GM19023 (cell line): Measurements from ENCODE around the gene TMEM82.
"Not testable (repeated sequence)": the region's sequence is repeated elsewhere in the genome, so short reads cannot be mapped to it uniquely, and the experiment has no call there.

Source experiments
- ATAC-seq: cut with Tn5 transposase; IDR thresholded peaks from one replicate; pipeline ENCODE4 v1.9.1; 2021; ENCODE audit warnings: mild to moderate bottlenecking, moderate library complexity; ENCODE audit not compliant: unreplicated experiment

Gene TMEM82

DNA sequence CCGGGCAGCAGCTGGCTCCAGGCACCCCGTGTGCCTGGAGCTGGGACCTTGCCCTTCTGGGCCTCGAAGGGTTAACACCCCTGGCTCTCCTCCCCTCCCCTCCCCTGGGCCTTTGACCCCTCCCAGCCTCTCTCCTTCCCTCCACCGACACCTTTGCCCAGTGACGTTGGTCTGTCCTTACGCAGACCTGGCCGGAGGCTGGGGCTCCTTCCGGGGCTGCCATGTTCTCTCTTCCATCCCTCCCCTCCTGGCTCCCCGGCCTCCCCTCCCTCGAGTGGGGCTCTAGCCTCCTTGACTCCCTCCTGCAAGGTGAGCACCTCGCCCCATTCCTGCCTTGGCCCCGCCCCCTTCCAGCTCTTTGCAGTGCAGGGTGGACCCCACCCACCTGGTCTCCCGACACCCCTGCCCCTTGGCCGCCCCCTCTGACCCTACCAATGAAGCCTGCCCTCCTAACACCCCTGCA lies at the start of gene TMEM82:
Gene TMEM82, plus strand, starts transcription at position 161 of the 463 bp plus-strand sequence. Its CDS starts 61 bp downstream, at position 222.
- ATAC-seq: no peak

DNA sequence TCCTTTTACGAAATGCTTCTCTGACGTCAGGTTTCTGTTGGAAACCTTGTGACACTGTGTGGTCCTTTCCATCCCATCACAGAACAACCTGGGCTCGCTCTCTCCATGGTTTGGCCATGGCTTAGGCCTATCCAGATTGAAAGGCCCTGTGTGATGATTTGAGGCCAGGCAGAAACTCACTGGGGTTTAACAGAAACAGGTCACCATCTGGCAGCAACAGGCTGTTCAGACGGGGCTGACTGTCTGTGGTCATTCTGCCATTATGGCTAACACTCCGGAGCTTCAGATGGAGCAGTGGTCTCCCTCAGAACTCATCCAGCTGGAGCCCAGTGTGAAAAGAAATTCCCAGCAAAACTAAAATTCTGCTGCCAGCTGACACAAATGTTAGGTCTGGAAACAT lies 48.9 kb upstream of the TMEM82 start:
- no peak for ATAC-seq

DNA sequence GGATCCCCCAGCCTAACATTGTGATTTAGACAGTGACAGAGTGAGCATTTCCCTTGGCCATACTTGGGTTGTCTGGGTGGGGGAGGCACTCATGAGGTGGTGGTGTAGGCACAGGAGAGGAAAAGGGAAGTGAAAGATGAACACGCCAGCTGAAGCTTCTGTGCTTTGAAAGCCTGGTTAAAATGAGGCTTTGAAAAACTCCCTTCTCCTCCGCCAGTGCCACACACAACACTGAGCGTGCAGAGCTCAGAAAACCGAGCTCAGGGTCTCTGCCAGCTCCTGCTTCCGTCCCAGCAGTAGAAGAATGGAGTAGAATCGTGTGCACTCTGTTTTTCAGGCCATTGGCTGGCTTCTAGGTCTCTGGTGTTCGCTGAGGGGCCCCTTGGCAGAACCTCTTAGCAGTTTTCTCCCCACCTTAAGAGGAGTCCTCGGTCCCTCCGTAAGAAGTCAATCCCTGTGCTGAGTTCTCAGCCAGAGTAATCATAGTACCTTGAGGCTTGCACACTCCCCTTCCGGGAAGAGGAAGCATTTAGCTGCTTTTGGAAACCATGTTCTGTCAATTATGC lies 45.3 kb upstream of the TMEM82 start:
- peak; percentile 86 for ATAC-seq

DNA sequence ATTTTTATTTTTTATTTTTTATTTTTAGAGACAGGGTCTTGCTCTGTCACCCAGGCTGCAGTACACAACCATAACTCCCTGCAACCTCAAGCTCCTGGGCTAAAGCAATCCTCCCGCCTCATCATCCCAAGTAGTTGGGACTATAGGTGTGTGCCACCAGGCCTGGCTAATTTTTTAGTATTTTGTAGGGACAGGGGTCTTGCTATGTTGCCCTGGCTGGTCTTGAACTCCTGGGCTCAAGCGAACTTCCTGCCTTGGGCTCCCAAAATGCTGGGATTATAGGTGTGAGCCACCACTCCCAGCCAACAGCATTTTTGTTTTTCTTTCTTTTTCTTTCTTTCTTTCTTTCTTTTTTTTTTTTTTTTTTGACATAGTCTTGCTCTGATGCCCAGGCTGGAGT lies 44.1 kb upstream of the TMEM82 start:
- ATAC-seq: no peak

DNA sequence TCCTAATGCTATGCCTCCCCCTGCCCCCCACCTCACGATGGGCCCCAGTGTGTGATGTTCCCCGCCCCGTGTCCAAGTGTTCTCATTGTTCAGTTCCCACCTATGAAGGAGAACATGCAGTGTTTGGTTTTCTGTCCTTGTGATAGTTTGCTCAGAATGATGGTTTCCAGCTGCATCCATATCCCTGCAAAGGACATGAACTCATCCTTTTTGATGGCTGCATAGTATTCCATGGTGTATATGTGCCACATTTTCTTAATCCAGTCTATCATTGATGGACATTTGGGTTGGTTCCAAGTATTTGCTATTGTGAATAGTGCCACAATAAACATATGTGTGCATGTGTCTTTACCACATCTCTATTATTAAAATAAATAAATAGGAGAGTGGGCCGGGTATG lies 43.0 kb upstream of the TMEM82 start:
- ATAC-seq: not testable (repeated sequence)

DNA sequence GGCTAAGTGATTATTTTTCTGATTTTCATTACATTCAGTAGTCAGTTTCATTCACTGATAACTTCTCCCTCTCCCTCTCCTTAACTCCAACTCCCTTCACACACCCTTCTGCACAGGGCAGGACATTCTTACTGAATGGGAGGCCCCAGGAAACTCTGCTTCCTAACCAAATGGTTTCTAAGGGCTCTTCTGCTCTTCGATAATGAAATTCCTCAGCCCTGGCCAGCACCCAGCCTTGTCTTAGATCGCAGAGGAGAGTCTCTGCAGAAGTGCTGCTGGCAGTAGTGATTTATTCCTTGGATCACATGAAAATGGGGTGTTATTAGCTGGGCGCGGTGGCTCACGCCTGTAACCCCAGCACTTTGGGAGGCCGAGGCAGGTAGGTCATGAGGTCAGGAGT lies 41.8 kb upstream of the TMEM82 start:
- no peak for ATAC-seq

DNA sequence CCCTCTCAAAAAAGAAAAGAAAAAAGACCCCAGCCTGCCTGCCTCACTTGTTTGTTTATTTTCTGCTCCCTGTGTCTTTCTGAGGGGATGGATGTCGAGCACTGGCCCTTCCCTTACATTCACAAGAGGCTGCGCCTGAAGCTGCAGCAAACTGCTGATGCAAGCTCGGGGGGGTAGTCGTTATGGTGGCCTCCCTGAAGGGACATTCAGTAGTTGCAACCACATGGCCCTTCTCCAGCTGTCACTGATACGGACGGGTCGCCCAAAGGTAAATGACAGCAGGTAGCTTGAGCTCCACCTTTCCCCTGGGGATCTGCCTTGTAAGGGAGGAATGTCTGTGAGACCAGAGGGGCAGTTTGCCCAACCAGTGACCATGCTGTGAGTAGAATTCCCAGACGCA lies 40.5 kb upstream of the TMEM82 start:
- ATAC-seq: no peak

DNA sequence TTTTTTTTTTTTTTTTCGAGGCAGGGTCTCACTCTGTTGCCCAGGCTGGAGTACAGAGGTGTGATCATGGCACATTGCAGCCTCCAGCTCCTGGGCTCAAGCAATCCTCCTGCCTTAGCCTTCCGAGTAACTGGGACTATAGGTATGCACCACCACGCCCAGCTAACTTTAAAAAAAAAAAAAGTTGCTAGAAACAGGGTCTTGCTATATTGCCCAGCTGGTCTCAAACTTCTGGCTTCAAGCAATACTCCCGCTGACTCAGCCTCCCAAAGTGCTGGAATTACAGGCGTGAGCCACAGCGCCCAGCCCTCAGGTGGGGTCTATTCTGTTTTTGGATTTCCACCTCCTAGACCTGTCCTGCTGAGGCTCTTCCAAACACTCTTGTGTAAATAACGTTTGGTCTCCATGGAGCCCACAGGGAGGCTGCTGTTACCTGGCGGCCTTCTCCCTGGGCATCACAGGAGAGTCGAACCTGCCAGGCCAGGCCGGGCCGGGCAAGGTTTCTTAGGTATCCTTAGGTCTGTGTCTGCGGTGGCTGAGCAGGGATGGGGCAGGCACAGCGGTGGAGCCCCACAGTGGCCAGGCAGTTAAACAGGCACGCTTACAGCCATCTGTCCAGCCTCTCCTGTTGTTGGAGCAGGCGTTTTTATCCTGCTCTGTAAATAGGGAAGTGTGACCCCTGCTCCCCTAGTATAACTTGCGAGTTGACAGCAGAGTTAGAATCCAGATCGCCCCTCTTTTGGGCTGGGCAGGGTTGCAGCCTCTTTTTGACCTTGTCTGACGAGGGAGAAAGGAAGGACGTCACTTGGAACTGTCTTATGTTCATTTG lies 39.4 kb upstream of the TMEM82 start:
- no peak for ATAC-seq

DNA sequence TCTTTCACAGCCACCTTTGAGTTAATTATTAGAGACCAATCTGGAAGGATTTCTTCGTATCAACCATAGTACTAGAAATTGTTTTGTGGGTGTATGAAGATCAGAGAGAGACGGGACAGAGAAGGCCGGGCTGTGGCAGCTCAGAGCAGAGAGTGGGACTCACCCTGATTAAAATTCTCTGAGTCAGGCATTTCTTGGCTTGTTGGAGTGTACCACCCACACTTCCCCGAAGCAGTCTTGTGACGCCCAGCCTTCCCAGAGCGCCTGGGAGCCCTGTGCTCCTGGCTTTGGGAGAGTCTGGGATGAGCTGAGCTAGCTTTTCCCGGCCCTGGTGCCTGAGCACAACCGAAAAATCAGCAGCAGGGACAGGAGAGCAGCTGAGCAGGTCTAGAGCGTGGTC lies 38.7 kb upstream of the TMEM82 start:
- no peak for ATAC-seq

DNA sequence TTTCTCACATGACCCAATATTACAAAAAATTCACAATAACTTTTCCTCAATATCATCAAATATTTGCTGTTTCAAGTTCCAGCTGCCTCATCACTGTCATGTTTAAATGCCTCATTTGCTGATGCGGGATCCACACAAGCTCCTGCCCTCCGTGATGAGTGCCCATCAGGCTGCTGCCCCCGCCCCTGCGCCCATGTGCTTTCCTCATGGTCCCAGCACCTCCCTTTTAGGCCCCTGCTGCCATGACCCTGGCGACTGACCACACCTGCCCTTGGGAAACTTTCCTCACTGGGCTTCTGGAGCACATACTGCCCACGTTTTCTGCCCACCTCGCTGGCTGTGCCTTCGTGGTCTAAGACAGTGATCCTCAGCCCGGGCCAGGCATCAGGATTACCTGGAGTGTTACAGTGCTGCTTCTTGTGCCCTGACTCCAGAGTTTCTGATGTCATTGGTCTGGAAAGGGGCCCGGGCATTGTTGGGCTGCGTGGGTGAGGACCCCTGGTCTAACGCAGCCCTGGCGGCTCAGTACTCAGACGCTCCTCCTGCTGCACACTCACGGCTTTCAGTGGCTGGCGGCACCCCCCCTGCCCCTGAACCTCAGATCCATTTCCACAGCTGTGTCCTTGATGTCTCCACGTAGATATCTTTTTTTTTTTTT lies 37.6 kb upstream of the TMEM82 start:
- no peak for ATAC-seq

DNA sequence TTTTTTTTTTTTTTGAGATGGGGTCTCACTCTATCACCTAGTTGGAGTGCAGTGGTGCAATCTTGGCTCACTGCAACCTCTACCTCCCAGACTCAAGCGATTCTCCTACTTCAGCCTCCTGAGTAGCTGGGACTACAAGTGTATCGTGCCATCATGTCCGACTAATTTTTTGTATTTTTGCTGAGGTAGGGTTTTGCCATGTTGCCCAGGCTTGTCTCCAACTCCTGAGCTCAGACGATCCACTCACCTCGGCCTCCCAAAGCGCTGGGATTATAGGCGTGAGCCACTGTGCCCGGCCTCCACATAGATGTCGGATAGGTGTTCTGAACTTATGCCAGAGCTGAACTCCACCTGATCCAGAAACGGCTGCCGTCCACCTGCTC lies 37.1 kb upstream of the TMEM82 start:
- no peak for ATAC-seq

DNA sequence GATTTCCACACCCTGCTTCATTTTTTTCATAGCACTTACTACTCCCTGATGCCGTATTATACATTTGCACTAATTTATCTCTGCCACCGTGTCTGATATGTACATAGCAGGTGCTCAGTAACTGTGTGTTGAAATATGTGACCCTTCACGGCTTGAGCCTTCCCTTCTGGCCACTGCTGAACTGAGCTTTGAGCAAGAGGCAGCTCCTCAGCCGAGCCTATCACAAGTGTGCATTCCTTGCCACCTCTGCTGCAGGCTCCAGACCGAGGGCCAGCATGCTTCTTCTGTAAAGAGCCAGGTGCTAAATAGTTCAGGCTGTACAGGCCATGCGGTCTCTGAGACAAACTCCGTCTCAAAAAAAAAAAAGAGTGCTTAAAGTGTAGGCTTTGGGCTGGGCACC lies 35.5 kb upstream of the TMEM82 start:
- no peak for ATAC-seq

DNA sequence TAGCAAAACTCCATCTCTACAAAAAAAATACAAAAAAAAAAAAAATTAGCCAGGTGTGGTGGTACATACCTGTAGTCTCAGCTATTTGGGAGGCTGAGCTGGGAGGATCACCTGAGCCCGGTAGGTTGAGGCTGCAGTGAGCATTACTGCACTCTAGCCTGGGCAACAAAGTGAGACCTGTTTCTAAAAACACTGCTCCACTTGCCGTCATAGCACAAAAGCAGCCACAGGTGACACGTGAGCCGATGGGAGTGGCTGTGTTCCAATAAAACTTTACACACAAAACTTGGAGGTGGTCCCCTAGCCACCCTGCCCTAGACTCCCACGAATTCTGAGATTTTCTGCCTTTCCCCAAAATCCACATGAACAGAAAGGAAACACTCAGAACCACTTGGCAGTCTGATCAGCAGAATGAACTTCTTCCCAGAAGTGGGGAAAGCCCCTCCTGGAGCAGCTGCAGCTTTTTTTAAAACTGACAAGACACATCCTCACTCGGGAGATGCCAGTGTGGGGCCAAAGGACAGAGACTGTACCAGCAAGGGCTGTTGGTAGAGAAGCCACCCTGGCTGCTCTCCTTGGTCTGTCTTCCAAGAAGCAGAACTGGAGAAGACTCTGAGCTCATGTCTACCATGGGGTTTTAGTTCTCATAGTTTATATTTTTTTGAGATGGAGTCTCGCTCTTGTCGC lies 34.9 kb upstream of the TMEM82 start:
- no peak for ATAC-seq

DNA sequence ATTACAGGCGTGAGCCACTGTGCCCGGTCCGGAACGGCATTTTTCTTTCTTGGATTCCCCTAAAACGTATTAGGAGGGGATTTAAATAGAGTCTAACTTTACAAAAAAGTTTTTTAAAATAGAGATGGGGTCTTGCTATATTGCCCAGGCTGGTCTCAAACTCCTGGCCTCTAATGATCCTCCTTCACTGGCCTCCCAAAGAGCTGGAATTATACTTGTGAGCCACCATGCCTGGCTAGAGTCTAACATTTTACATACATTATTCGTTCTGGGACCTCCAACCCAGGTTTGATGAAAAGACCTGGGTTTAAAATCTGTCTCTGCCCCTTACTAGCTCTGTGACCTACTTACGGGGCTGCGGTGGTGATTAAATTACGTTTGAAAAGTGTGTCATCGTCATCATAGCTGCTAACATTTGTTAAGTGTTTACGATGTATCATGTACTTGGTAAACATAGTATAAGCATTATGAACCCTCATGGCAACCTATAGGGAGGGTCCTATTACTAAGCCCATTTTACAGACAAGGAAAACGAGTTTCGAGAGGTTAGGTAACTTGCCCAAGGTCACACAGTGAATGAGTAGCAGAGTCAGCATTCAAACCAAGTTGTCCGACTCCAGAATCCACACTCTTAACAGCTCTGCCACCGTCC lies 33.7 kb upstream of the TMEM82 start:
- ATAC-seq: no peak

DNA sequence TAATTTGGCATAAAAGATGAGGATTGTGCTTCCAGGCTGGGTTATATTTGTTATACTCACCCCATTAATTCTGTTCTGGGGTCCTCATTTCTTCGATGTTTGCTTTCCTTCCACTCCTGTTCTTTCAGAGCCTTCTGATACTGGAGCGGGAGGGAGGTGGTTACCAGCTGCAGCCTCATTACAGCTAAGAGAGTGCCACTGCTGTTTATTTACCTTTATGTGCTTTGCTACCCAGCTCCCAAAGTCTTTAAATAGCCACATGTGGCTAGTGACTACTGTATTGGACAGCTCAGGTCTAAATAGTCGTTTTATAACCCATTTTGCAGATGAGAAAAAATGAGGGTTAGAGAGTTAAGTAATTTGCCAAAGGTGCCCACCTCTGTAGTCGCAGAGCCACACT lies 33.1 kb upstream of the TMEM82 start:
- no peak for ATAC-seq

DNA sequence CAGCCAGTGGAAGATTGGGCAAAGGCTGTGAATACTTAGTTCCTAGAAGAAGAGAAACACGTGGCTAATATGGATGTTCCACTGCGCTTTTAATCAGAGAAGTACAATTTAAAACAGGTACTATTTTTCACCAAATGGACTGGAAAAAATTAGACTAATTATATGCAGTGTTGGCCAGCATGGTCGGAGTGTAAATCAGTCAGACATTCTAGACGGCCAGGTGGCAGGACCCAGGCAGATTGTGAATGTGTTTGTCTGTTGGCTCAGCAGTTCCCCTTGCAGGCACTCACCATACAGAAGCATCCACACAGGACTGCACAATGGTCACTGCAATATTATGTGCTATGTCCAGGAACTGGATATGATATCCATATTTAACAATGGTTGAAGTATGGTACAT lies 30.1 kb upstream of the TMEM82 start:
- no peak for ATAC-seq

DNA sequence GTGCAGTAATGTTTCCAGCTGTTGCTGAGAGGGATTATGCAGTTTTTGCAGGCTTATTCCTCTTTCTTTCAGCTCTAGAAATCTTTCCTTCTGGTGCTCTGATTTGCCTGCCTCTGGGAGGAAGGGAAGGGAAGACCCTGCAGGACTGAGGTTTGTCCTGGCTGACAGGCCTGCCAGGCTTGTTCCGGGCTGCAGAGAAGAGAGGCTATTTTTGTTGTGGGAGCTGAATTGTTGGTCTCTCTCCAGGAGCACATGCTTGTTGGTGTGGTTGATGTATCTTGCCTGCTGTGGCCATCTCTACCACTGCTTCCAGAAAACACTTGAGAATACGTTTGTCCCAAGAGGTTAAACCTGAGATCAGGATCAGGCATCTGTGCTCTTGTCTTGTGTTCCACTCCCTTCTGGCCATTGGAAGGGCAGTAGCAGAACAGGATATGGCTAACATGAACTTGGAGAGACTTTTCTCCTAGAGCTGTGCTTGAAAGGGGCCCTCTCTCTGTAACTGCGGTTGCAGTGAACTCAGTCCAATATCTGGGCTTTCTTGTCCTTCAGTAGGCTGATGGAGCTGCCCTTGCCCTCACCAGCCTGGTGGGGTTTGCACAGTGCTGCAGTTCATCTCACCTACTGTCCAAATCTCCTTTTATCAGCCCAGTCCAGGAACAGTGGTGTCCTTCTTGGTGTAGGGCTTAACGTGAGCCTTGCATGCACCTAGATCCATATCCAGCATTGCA lies 27.7 kb upstream of the TMEM82 start:
- no peak for ATAC-seq

DNA sequence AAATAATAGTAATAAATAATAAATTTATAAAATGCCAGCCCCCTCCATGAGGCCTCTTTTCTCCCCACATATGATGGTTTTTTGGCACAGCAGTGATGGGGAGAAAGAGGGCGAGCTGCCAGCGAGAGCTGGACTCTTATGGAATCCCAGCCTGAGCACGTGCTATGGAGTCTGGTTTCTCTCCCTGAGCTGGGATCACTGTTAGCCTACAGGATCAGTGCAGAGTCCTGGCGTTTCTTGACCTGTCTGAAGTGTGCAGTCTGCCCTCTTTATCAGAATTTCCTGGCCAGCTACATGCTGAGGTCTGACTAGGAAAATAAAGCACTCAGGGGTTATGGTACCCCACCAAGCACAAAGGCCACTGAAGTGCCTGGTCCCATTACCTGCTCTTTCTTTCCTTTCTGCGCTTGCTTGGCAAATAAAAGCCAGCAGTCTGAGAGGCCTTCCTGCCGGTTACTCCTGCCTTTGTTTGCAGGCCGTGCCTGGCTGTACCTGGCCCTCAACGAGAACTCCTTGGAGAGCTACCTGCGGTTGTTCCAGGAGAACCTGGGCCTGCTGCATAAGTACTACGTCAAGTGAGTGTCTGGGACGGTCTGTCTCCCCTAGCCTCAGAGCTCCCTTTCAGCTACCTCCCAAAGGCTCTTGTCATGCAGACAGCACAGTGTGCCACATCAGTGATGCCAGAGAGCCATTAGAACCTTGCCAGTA lies 24.7 kb upstream of the TMEM82 start:
- no peak for ATAC-seq

DNA sequence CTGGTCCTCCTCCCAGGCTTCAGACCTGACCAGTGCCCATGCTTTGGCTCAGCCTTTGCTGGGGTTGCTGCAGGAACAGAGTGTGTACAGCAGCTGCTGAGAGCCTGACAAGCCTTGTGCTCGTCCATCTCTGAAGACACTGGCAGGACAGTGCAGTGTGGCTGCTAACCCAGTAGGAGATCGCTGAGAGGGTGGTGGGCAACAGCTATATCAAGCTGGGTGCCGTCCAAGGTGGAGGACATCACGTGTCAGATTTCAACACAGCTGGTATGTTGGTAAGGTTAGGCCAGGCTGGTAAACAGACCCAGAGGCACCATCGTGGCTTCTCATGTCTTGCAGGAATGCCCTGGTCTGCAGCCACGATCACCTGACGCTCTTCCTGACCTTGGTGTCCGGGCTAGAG lies 24.1 kb upstream of the TMEM82 start:
- ATAC-seq: no peak
